NB4 (cell line): ENCODE data around the gene MBD6.

Source experiments
- CTCF ChIP-seq: IDR thresholded peaks from one replicate; pipeline ENCODE4 v1.5.1; 2012; ENCODE audit warnings: low read depth, low read length
- POLR2A ChIP-seq: IDR thresholded peaks from 2 replicates; pipeline ENCODE4 v1.6.1; 2011; ENCODE audit warnings: mild to moderate bottlenecking; ENCODE audit not compliant: insufficient read length; ENCODE audit errors: extremely low read depth

- TF ChIP-seq CTCF, result no peak
- no peak for TF ChIP-seq POLR2A
Observed at GRCh38 chr12:57534991-57535543, 12.4 kb downstream of the MBD6 start.
